ENCODE results near the gene ADAMTSL4. TPM values are rescaled to one million over a fixed set of nuclear protein-coding genes. Genes with fewer than 3 reads are reported as not detected.

Gene ADAMTSL4
- total and polyA plus RNA-seq, 2 donors (not counting 3 experiments of a cell fraction or from before 2014, with no cell fraction given), result 0.73 to 1.0 TPM

DNA sequence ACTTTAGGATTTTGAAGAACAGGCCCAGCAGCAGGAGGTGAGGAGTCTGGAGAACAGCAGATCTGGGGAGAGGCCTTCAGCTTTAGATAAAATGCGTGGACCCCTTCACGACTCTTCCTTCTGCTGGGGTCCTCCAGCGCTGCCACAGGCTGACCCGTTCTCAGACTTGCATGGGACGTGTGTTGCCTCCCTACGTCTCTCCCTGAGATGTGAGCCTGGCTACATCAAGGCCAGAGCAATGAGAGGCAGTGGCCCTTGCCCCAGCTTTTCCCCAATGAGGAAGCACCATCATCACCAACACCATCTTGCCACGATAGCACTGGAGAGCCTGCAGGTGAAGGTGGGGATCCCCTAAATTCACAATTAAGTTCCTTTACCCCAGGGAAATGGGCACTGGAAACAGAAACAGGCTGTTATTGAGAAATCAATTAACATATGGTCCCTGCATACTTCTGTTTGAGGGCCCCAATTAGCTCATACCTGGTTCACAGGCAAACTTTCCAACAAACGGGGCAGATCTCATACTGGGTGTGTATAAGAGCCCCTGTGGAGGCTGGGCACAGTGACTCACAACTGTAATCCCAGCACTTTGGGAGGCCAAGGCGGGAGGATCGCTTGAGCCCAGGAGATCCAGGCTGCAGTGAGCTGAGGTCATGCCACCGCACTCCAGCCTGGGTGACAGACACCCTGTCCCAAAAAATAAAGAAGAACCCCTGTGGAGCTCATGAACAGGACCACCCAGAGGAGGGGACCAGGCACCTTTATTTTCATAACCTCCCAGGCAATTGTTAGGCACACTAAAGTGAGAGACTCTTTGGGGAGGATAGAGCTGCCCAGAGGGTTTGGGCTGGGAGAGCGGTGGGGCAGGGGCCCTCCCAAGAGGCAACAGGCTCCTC is 12.1 kb upstream of the ADAMTSL4 start:
- H3K79me2 ChIP-seq (ENCODE audit: control insufficient read depth, insufficient read depth, low read length), result no peaks in the 10 kb centered on the region
- no peak overlapping the region for H3K27ac ChIP-seq (ENCODE audit: insufficient read depth, low read depth, low read length)
- no peak overlapping the region for H3K4me2 ChIP-seq (ENCODE audit: insufficient read depth, low read length)
- no peaks in the 10 kb centered on the region for H3K9me1 ChIP-seq (replicated peaks; ENCODE audit: control insufficient read depth, extremely low read depth, insufficient read depth, low read length)
- no peaks in the 10 kb centered on the region for H4K20me1 ChIP-seq (replicated peaks; ENCODE audit: control insufficient read depth, extremely low read depth, insufficient read depth, low read length)
- no peak for TF ChIP-seq POLR2AphosphoS5 (IDR thresholded peaks at IDR 0.05; ENCODE audit: insufficient read depth, low read depth, low read length)
- TF ChIP-seq EZH2 (IDR thresholded peaks at IDR 0.05; ENCODE audit: borderline replicate concordance, low read depth, low read length, severe bottlenecking), result no peak
- TF ChIP-seq, protein P1, sequence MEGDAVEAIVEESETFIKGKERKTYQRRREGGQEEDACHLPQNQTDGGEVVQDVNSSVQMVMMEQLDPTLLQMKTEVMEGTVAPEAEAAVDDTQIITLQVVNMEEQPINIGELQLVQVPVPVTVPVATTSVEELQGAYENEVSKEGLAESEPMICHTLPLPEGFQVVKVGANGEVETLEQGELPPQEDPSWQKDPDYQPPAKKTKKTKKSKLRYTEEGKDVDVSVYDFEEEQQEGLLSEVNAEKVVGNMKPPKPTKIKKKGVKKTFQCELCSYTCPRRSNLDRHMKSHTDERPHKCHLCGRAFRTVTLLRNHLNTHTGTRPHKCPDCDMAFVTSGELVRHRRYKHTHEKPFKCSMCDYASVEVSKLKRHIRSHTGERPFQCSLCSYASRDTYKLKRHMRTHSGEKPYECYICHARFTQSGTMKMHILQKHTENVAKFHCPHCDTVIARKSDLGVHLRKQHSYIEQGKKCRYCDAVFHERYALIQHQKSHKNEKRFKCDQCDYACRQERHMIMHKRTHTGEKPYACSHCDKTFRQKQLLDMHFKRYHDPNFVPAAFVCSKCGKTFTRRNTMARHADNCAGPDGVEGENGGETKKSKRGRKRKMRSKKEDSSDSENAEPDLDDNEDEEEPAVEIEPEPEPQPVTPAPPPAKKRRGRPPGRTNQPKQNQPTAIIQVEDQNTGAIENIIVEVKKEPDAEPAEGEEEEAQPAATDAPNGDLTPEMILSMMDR (IDR thresholded peaks at IDR 0.05; ENCODE audit: extremely low read depth in 1 of 2, insufficient read depth in 1 of 2, low read depth in 1 of 2, low read length in 2 of 2), result no peak
- TF ChIP-seq POLR2A (IDR thresholded peaks at IDR 0.05; ENCODE audit: low read depth, low read length), result no peak
- TF ChIP-seq JUN (IDR thresholded peaks at IDR 0.05; ENCODE audit: borderline replicate concordance, insufficient read depth, insufficient read length, low read depth), result no peak
- TF ChIP-seq MYC (IDR thresholded peaks at IDR 0.05; ENCODE audit: low read depth, low read length), result no peak
- TF ChIP-seq FOS (IDR thresholded peaks at IDR 0.05; ENCODE audit: borderline replicate concordance, insufficient read depth, low read length), result no peak
- no peak for TF ChIP-seq GATA2 (IDR thresholded peaks at IDR 0.05; ENCODE audit: insufficient read depth, insufficient read length, low read depth, low read length)
- TF ChIP-seq, protein P2, sequence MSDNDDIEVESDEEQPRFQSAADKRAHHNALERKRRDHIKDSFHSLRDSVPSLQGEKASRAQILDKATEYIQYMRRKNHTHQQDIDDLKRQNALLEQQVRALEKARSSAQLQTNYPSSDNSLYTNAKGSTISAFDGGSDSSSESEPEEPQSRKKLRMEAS (IDR thresholded peaks at IDR 0.05; ENCODE audit: insufficient read depth, insufficient read length), result no peak
- BruUV-seq (replicated peaks), result no TSS peak
- no peak overlapping the region for H2AFZ ChIP-seq (ENCODE audit: low read depth, low read length)
- no peak overlapping the region for H3K9ac ChIP-seq (replicated peaks; ENCODE audit: extremely low read depth, insufficient read depth, low read length)
- intact Hi-C loops (cut with micrococcal nuclease), result no loop called here
- no peaks in the 10 kb centered on the region for H3K36me3 ChIP-seq (ENCODE audit: control insufficient read depth in 2 of 2, extremely low read depth in 1 of 2, insufficient read depth in 2 of 2, low read length in 2 of 2)
- FAIRE-seq (no peak), DNase-seq (ENCODE audit: low read depth, low spot score) (no peak)
- H3K9me3 ChIP-seq (replicated peaks; ENCODE audit: control insufficient read depth, insufficient read depth, low read length), result no peaks in the 10 kb centered on the region
- dilution Hi-C loops (cut with MboI; ENCODE audit: extremely low pct_ligation_motif_present, low sequenced_read_pairs), result no loop called here
- POLR2A ChIA-PET, result no interaction called here
- no peaks in the 10 kb centered on the region for H3K4me1 ChIP-seq (ENCODE audit: control insufficient read depth, extremely low read depth, insufficient read depth, low read length)
- CTCF ChIA-PET, result interaction anchor here (1.0 to 2.8 kb wide), 5 partner anchors 10 to 281 kb away, joined by 3 to 10 read pairs (median 5); partner anchors contain the start of genes ADAMTSL4 and FALEC
- no peaks in the 10 kb centered on the region for H3K27me3 ChIP-seq (ENCODE audit: control insufficient read depth in 2 of 2, insufficient read depth in 2 of 2, low read length in 2 of 2)
- H3K4me3 ChIP-seq (replicated peaks in 1 of 3; ENCODE audit: insufficient read depth in 1 of 3, low read depth in 1 of 3, low read length in 3 of 3), result no peak overlapping the region
